PC-9 (cell line): ENCODE results near the gene PROSER3.

ENCODE experiments used
- EZH2 ChIP-seq: fragments of 200-600 bp; sonication (generic); IDR thresholded peaks from 2 replicates; pipeline ENCODE4 v1.8.0; 2017; ENCODE audit warnings: antibody characterized with exemption, low read depth
- TF ChIP-seq, protein P1 (sequence below): fragments of 200-600 bp; sonication (generic); conservative IDR thresholded peaks from 2 replicates; pipeline ENCODE4 v1.6.1; 2017; ENCODE audit warnings: mixed run types, antibody characterized with exemption, mild to moderate bottlenecking, moderate library complexity

DNA sequence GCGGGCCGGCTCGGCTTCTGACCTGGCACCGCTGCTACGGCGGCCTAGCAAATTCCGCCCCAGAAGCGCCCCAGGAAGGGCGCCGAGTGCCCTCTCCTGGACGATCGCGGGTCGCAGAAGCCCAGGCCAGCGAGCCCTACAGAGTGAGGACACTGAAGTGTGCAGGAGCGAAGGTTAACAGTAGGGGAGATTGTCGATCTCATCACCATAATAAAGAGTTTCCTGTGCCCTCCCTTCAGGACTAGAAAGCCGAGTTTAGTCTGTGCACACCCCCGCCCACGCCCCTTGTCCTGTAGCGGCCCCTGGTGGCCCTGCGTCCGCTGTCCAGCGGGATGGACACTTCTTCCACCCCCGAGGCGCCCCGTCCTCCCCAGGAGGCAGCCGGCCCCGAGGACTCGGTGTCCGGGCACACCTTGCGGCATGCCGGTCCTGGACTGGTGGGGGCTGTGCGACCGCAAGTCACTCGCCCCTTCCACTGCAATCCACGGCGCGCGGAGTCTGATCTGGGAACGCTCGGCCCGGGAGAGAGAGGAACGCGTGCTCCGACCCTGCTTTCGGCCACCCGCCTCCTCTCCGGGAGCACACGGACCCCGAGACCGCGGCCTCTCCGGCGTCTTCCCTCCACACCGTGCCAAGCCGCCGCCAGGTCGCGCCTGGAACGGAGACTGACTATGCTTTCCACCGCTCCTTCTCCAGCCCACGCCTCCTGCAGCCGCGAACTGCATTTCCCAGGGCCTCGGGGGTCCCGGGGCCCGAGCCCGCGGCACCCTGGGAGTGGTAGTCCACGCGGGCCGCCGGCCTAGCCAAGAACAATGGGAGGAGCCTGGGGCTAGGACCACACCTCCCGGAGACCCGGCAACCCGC lies 40.9 kb upstream of the PROSER3 start:
- TF ChIP-seq, protein P1, sequence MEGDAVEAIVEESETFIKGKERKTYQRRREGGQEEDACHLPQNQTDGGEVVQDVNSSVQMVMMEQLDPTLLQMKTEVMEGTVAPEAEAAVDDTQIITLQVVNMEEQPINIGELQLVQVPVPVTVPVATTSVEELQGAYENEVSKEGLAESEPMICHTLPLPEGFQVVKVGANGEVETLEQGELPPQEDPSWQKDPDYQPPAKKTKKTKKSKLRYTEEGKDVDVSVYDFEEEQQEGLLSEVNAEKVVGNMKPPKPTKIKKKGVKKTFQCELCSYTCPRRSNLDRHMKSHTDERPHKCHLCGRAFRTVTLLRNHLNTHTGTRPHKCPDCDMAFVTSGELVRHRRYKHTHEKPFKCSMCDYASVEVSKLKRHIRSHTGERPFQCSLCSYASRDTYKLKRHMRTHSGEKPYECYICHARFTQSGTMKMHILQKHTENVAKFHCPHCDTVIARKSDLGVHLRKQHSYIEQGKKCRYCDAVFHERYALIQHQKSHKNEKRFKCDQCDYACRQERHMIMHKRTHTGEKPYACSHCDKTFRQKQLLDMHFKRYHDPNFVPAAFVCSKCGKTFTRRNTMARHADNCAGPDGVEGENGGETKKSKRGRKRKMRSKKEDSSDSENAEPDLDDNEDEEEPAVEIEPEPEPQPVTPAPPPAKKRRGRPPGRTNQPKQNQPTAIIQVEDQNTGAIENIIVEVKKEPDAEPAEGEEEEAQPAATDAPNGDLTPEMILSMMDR, result peak; percentile 91
- TF ChIP-seq EZH2, result no peak
